K562 (cell line): ENCODE measurements around the gene ZNF556. TPM values are rescaled to one million over a fixed set of nuclear protein-coding genes. Genes with fewer than 3 reads are reported as not detected.
A peak's percentile ranks its signal among the peaks of the same experiment; 100 is the strongest.

ENCODE experiments used
- ARID3B ChIP-seq: fragments of 250-450 bp; sonication (Bioruptor Pico); IDR thresholded peaks from 2 replicates; pipeline ENCODE4 v1.4.0; 2020; ENCODE audit warnings: borderline replicate concordance
- ARID4B ChIP-seq: sonication (generic); formaldehyde crosslinking; IDR thresholded peaks from 2 replicates; pipeline ENCODE4 v1.8.0; 2022; ENCODE audit warnings: mild to moderate bottlenecking, missing genetic modification reagents
- CBX5 ChIP-seq: IDR thresholded peaks from 2 replicates; pipeline ENCODE4 v1.6.1; 2014; ENCODE audit warnings: low read depth, borderline replicate concordance
- CBX8 ChIP-seq: fragments of 200-600 bp; sonication (generic); IDR thresholded peaks from 2 replicates; pipeline ENCODE4 v1.6.1; 2012; ENCODE audit warnings: borderline replicate concordance, mixed run types, low read depth, mild to moderate bottlenecking, moderate library complexity, mixed read lengths, low read length, control low read depth, inconsistent platforms; ENCODE audit not compliant: poor library complexity, severe bottlenecking; ENCODE audit errors: extremely low read depth
- CHD1 ChIP-seq: fragments of 200-600 bp; sonication (generic); IDR thresholded peaks from one replicate; pipeline ENCODE4 v1.6.1; 2012; ENCODE audit warnings: mild to moderate bottlenecking, moderate library complexity, low read length, inconsistent platforms
- CTBP1 ChIP-seq: fragments of 450-650 bp; IDR thresholded peaks from 2 replicates; pipeline ENCODE4 v1.6.1; 2016; ENCODE audit warnings: borderline replicate concordance
- ELF2 ChIP-seq: fragments of 250-450 bp; sonication (Bioruptor Pico); IDR thresholded peaks from 2 replicates; pipeline ENCODE4 v1.5.0; 2021; ENCODE audit warnings: mild to moderate bottlenecking
- ELF4 ChIP-seq: fragments of 450-650 bp; formaldehyde crosslinking; IDR thresholded peaks from 2 replicates; pipeline ENCODE4 v1.4.0; 2022; ENCODE audit warnings: missing genetic modification characterization
- ILF3 ChIP-seq: fragments of 450-650 bp; IDR thresholded peaks from 2 replicates; pipeline ENCODE4 v1.6.1; 2018; ENCODE audit warnings: antibody characterized with exemption, mild to moderate bottlenecking, moderate library complexity, borderline replicate concordance
- NBN ChIP-seq: fragments of 450-650 bp; IDR thresholded peaks from 2 replicates; pipeline ENCODE4 v1.6.1; 2016; ENCODE audit warnings: low read depth, mild to moderate bottlenecking
- NR2C2 ChIP-seq, 2 experiments: fragments of 200-800 bp in 1 of 2; sonication (Bioruptor generic) in 1 of 2; sonication (generic) in 1 of 2; formaldehyde crosslinking in 1 of 2; IDR thresholded peaks; 2 replicates each; pipeline versions ENCODE4 v1.6.1 to v1.8.0; 2016 to 2022; ENCODE audit warnings: mild to moderate bottlenecking in 1 of 2, missing compliant biosample characterization in 1 of 2, missing genetic modification characterization in 1 of 2, missing genetic modification reagents in 1 of 2
- NR4A1 ChIP-seq, 2 experiments: fragments of 250-450 bp in 1 of 2; fragments of 450-650 bp in 1 of 2; sonication (Bioruptor Pico) in 1 of 2; IDR thresholded peaks; 2 replicates each; pipeline versions ENCODE4 v1.4.0 to v1.6.1; 2016 to 2020; ENCODE audit warnings: mild to moderate bottlenecking in 2 of 2, missing compliant biosample characterization in 1 of 2, missing genetic modification characterization in 1 of 2, moderate library complexity in 1 of 2
- PKNOX1 ChIP-seq: fragments of 450-650 bp; IDR thresholded peaks from 2 replicates; pipeline ENCODE4 v1.6.1; 2016
- SIRT6 ChIP-seq: IDR thresholded peaks from one replicate; pipeline ENCODE4 v1.6.1; 2012; ENCODE audit warnings: low read depth, mild to moderate bottlenecking, control low read depth, inconsistent platforms, low read length, moderate library complexity
- ZBTB8A ChIP-seq: fragments of 450-650 bp; IDR thresholded peaks from 2 replicates; pipeline ENCODE4 v1.6.1; 2018; ENCODE audit warnings: mild to moderate bottlenecking, moderate library complexity; ENCODE audit not compliant: partially characterized antibody
- ZKSCAN3 ChIP-seq: fragments of 250-450 bp; sonication (Bioruptor Pico); IDR thresholded peaks from 2 replicates; pipeline ENCODE4 v1.4.0; 2020
- polyA plus RNA-seq, 8 experiments: library from polyadenylated mRNA; depleted of rRNA in 4 of 8; stranded (reverse) in 5 of 8; unstranded in 3 of 8; fragments of >200 nt; fragmentation: Nextera tagmentation in 2 of 8; fragmentation: Illumina TruSeq in 1 of 8; extraction: Ambion mirVana in 2 of 8; extraction: Trizol in 1 of 8; gene quantifications; 2 replicates each; pipeline versions ENCODE4 v1.2.1 to v1.2.3, GENCODE V29; 2011 to 2014; ENCODE audit warnings: inconsistent platforms in 1 of 8, missing spikeins in 1 of 8
- total RNA-seq, 7 experiments: library from RNA; depleted of rRNA in 6 of 7; stranded (reverse); fragments of >200 nt in 6 of 7; fragmentation: Illumina TruSeq in 2 of 7; extraction: Trizol in 2 of 7; gene quantifications; 2 replicates each; pipeline versions ENCODE4 v1.2.1 to v1.2.3, GENCODE V29; 2011 to 2021; ENCODE audit warnings: low replicate concordance in 1 of 7

ZNF556 gene
- total and polyA plus RNA-seq, 9 of the 15 experiments (the other 6 are each of a cell fraction or from before 2014, with no cell fraction given): 0.01 to 0.36 (median 0.10) TPM; not detected in 1

GRCh38 chr19:2840794-2841791, 26.0 kb upstream of the ZNF556 start, which contains the start of gene ZNF555 (continued):
- peak; percentile 99 for TF ChIP-seq PKNOX1
- no peak for TF ChIP-seq ELF2 (CRISPR knock-in tag)
- no peak; the same call in 1 of the 2 replicates for TF ChIP-seq CBX5
- TF ChIP-seq SIRT6: no peak
- no peak for TF ChIP-seq ELF4 (CRISPR knock-in tag)
- TF ChIP-seq NBN: peak; percentile 79
- no peak for TF ChIP-seq ZKSCAN3 (CRISPR knock-in tag)
- no peak for TF ChIP-seq ZBTB8A
- peak; percentile 48; the same call in 1 of the 2 replicates for TF ChIP-seq CTBP1
- TF ChIP-seq ILF3: 0 out of 2 replicates have a peak, but pooled peaks have one; percentile 11
- no peak for TF ChIP-seq ARID3B (CRISPR knock-in tag)
- peak; percentile 75 for TF ChIP-seq CHD1
- TF ChIP-seq CBX8: no peak
- TF ChIP-seq NR4A1 (CRISPR knock-in tag; IDR thresholded peaks at IDR 0.05): no peak
- TF ChIP-seq NR4A1 (tag; IDR thresholded peaks at IDR 0.05): no peak
- peak; percentile 77 for TF ChIP-seq ARID4B (CRISPR knock-in tag)
- TF ChIP-seq NR2C2 (CRISPR knock-in tag; IDR thresholded peaks at IDR 0.05): no peak
- TF ChIP-seq NR2C2 (tag; IDR thresholded peaks at IDR 0.05): peak; percentile 24; the same call in 1 of the 2 replicates
- TF ChIP-seq, all 486 proteins: peak for 132
